HG02973 (cell line): ENCODE results near the gene TAS2R40.
"Not testable (repeated sequence)": the region's sequence is repeated elsewhere in the genome, so short reads cannot be mapped to it uniquely, and the experiment has no call there.

Experiments
- ATAC-seq: cut with Tn5 transposase; IDR thresholded peaks from one replicate; pipeline ENCODE4 v1.9.1; 2021; ENCODE audit warnings: moderate library complexity; ENCODE audit not compliant: unreplicated experiment

TAS2R40 gene

DNA sequence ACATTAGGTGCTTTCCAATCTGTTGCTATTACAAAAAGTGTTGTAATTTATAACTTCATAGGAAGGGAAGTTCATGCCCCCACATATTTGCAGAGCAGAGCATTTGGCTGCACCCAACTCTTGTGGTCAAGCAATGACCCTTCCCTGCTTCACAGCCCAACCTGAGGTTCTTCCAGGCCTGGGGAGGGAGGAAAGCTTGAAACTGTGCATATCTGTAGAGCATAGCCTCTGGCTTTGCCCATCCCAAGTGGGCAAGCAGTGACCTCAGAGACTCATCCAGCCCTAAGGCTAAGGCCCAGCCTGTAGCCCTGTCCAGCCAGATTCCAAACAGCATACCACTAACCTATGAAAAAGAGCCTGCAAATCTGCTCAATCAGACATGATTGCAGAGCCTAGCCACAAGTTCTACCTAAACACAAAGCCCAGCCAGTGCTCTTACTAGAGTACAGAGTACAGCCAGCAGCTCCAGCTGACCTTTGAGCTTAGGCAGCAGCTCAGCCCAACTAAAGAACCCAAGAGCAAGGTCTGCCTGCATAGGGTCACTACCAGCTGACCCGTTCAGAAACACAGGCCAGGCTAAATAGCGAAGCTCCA, 27.0 kb downstream of the TAS2R40 start:
- ATAC-seq: no peak

DNA sequence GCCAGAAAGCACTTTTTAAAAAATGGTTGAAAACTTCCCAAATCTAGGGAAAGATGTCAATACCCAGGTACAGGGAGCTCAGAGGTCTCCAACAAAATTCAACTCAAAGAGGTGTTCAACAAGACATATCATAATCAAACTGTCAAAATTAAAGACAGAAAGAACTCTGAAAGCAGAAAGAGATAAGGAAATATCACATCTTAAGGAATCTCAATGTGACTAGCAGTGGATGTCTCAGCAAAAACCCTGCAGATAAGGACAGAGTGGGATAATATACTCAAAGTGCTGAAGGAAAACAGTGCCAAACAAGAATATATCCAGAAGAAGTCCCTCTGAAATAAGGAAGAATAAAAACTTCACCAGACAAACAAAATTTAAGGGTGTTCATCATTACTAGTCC, 28.4 kb downstream of the TAS2R40 start:
- ATAC-seq: no peak

GRCh38 chr7:143250822-143251221, 29.0 kb downstream of the TAS2R40 start:
- ATAC-seq: no peak

- no peak for ATAC-seq
Measured at GRCh38 chr7:143252006-143252405, 30.2 kb downstream of the TAS2R40 start.

- no peak for ATAC-seq
Measured at GRCh38 chr7:143255564-143255963, 33.7 kb downstream of the TAS2R40 start.

- no peak for ATAC-seq
Measured at GRCh38 chr7:143256325-143256724, 34.5 kb downstream of the TAS2R40 start.

- peak; percentile 65 for ATAC-seq
Measured at GRCh38 chr7:143256932-143257331, 35.1 kb downstream of the TAS2R40 start.

DNA sequence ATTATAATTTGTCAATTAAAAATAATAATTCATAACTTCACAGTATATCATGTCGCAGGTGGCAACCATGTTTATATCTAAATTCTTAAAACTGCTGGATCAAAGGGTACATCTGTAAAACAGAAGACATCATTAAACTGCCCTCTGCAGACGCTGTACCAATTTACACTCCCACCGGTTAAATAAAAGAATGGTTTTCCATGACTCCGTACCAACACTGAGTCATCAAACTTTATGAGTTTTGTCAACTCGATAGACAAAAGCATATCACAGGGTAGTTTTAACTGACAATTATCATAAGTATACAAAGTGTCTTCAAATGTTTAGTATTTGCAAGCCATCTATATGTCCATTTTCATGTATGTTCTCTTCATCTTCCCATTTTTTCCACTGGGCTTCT, 35.7 kb downstream of the TAS2R40 start:
- ATAC-seq: no peak

DNA sequence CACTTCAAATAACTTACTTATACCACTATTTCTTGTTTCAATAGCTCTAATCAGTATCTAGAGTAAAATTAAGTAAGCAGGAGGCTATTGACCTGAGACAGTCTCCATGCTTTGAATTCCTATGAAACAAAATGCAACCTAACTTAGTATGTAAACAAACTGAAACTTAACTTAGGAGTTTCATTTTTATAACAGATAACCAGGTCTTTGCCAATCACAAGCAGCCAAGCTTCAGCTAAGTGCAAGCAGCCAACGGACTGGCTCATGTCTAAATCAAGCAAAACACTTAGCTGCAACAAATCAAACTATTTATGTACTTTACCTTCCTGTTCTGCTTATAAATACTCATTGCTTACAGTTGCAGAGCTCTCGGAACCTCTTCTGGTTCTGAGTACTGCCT, 37.0 kb downstream of the TAS2R40 start:
- ATAC-seq: peak; percentile 26

DNA sequence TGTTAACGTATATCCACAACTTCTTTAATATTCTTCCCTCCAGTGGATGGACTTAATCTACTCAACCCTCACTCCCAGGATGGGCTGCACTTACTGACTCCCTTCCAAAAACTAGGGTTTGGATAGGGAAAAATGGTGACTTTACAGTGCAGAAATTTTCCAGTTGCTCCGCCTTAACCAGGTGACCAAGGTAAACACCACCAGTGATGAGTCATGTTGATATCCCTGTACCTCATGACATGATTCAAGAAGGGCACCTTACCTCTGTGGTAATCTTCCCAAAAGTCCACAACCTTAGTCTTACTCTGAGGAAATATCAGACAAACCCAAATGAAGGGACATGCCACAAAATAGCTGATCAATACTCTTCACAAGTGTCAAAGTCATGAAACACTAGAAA, 37.9 kb downstream of the TAS2R40 start:
- ATAC-seq: no peak

- no peak for ATAC-seq
Measured at GRCh38 chr7:143261901-143262300, 40.1 kb downstream of the TAS2R40 start.

DNA sequence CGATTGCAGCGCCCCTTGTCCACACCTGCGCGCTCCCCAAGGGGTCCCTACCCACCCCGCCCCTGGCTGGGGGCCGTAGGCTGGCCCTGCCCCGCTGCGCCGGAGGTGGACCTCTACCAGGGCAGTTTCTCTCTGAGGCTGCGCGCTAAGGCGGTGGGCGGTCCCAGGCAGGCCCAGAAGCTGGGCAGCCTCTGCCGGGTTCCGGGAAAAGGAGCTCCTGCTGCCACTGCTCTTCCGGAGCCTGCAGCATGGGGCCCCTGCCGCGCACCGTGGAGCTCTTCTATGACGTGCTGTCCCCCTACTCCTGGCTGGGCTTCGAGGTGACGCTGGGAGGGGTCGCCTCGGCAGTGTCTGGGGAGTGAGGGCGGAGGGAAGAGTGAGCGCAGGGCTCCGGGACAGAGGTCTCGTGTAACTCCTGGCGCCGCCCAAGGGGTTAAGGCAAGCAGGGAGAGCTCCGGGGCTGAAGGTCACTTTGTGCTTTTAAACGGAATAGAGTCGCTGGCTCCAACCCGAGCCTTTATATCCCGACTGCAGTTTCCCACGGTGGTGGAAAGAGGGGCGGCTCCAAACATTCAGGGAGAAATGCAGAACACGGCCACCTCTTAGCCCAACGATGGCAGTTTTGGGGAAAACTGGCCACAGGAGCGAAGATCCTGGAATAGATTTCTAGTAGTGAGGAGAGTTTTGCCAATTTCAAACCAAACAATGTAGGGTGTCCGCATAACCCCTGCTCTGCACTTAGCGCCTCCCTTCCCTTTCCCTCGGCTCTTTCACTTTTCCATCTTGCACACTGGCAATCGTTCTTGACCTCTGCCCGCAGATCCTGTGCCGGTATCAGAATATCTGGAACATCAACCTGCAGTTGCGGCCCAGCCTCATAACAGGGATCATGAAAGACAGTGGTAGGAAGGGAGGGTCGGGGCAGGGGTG, 41.7 kb downstream of the TAS2R40 start, which contains the start of gene GSTK1:
Gene GSTK1 (plus strand): TSS at position 176 of the 930 bp plus-strand sequence. CDS start 73 bp downstream, at position 249.
- peak; percentile 97 for ATAC-seq

GRCh38 chr7:143264196-143264568, 42.3 kb downstream of the TAS2R40 start:
- ATAC-seq: not testable (repeated sequence)

DNA sequence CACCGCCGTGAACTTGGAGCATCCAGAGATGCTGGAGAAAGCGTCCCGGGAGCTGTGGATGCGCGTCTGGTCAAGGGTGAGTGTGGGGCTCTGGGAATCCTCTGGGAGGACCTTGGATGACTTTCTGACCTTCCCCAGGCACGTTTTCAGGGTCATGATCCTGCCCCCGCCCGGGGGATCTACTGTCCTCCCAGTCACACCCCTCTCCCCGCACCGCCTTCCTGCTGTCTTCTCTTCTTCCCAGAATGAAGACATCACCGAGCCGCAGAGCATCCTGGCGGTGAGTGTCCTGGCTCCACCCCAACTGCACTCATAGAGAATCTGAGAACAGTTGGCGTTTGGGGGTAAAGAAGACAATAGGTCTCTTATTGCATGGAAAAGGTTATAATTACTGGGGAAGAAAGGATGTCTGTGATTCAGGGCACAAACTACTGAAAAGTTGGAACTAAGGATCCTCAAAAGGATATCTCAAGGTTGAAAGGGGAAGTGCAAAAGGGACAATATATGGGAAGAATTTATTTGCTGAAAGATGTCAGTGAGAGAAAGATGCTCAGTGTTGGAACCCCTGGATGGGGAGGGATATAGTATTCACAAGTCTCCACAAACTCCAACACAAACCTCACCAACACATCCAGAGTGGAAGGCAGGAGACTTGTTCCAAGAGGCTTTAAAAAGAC, 43.3 kb downstream of the TAS2R40 start:
- ATAC-seq: no peak

DNA sequence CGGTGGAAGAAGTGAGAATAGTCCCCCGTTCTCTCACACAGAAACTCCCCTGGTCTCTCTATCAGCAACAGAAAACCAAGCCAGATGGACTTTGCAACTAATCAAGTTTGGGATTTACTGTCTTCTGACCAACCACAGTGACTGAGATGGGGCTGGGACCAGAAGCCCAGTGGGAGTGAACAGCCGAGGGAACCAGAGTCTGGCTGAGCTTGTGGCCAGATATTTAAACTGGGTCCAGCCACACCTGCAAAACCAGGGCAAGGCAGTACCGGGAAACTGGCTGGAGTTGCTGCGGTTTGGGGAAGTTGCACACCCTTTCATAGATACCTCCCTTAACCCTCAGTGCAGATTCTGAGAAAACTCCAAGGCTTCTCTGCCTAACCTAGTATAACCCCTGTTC, 47.4 kb downstream of the TAS2R40 start:
- ATAC-seq: no peak

GRCh38 chr7:143271240-143271639, 49.4 kb downstream of the TAS2R40 start:
- no peak for ATAC-seq
